Measurements from ENCODE around the gene MAP7D2. TPM values are rescaled to one million over a fixed set of nuclear protein-coding genes. Genes with fewer than 3 reads are reported as not detected.

Gene MAP7D2
- total and polyA plus RNA-seq, 2 of the 4 experiments (the other 2 are of a cell fraction) = 0.18 to 0.19 TPM

DNA sequence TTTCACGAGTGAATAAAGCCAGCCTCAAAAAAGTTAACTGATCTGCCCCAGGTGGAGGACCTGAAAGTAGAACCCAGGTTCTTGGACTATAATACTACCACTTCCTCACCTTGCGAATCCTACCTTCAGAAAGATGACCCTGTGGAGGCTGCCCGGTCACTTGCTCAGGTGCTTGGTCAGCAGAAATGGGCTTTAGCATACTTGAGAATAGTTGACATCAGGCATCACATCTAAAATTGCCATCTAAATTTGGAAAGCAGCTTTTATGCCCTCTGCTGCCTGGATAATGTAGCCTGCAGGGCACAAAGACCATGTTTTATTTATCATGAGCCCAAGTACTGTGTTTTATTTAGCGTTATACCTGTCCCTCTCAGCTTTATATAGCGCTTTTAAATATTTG is 128.9 kb downstream of the MAP7D2 start:
- Histone ChIP-seq H3K4me3 (ENCODE audit: insufficient read depth, low read depth, low read length) (no peak overlapping the region), H3K56ac (ENCODE audit: extremely low read depth, insufficient read depth, low read length) (no peak overlapping the region), H2BK15ac (ENCODE audit: low read depth, low read length) (no peak overlapping the region), H3K27me3 (ENCODE audit: control insufficient read depth, insufficient read depth, low read length) (no peaks in the 10 kb centered on the region), H2BK20ac (ENCODE audit: low read depth, low read length) (no peak overlapping the region), H3K79me1 (ENCODE audit: low read depth in 1 of 2, low read length in 2 of 2) (peaks cover 4 to 8% of the 10 kb centered on the region in 2 experiments; a peak in 2 of 4 replicates), H2AFZ (replicated peaks; ENCODE audit: low read length, poor library complexity) (no peak overlapping the region), H4K91ac (ENCODE audit: insufficient read depth, low read depth, low read length) (no peak overlapping the region), H3K4me1 (ENCODE audit: control insufficient read depth, insufficient read depth, low read length) (no peaks in the 10 kb centered on the region; the same call in 1 of the 2 replicates), H3K27ac (ENCODE audit: insufficient read depth, low read length) (no peak overlapping the region), H3K9ac (ENCODE audit: low read depth, low read length) (no peak overlapping the region), H4K8ac (ENCODE audit: low read depth in 2 of 2, low read length in 2 of 2) (no peak overlapping the region), H4K5ac (ENCODE audit: low read depth, low read length) (no peak overlapping the region), H3K9me3 (ENCODE audit: control insufficient read depth, insufficient read depth, low read length) (no peaks in the 10 kb centered on the region), H3K18ac (ENCODE audit: low read depth, low read length) (no peak overlapping the region), H2AK5ac (ENCODE audit: low read depth, low read length) (no peak overlapping the region), H2BK5ac (ENCODE audit: low read depth, low read length, poor library complexity, severe bottlenecking) (no peak overlapping the region), H3K4ac (ENCODE audit: low read depth, low read length) (no peak overlapping the region), H4K20me1 (ENCODE audit: insufficient read depth, low read length) (no peaks in the 10 kb centered on the region), H3K14ac (replicated peaks; ENCODE audit: low read depth, low read length) (no peak overlapping the region), H3K23ac (ENCODE audit: low read depth, low read length) (no peak overlapping the region), H3K4me2 (ENCODE audit: low read depth, low read length) (no peak overlapping the region), H2BK120ac (ENCODE audit: low read depth, low read length) (no peak overlapping the region), H3K36me3 (ENCODE audit: control insufficient read depth, insufficient read depth, low read length) (no peaks in the 10 kb centered on the region), H2AK9ac (replicated peaks; ENCODE audit: low read depth, low read length, poor library complexity) (no peak overlapping the region), H3K9me1 (ENCODE audit: insufficient read depth, low read length) (0 out of 2 replicates have a peak, but pooled peaks cover 3% of the 10 kb centered on the region)
- in situ Hi-C loops (cut with MboI; ENCODE audit: low sequenced_read_pairs) = loop anchor here (25.0 kb wide), 1 partner anchor 626 kb away; no protein-coding TSS in a partner anchor
- intact Hi-C loops (cut with micrococcal nuclease) = no loop called here
- ChIA-PET CTCF (interaction anchor here (0.6 kb wide), 1 partner anchor 38 kb away, joined by 3 read pairs; no protein-coding TSS in a partner anchor), POLR2A (ENCODE audit: unreplicated experiment) (no interaction called here)
- no TSS peak for BruUV-seq (replicated peaks)
- ATAC-seq (ENCODE audit: low read depth) = no peak
- no peak for DNase-seq
- dilution Hi-C loops (cut with HindIII; ENCODE audit: low sequenced_read_pairs, unreplicated experiment) = no loop called here
- TF ChIP-seq MAFK (IDR thresholded peaks at IDR 0.05; ENCODE audit: low read depth, low read length) = peak; percentile 62
- TF ChIP-seq NFE2L2 (IDR thresholded peaks at IDR 0.05; ENCODE audit: low read depth, low read length) = no peak
- no peak for TF ChIP-seq BHLHE40 (IDR thresholded peaks at IDR 0.05; ENCODE audit: low read depth, low read length)
- no peak for TF ChIP-seq CHD1 (IDR thresholded peaks at IDR 0.05; ENCODE audit: low read depth, low read length)
- WGBS, 2 experiments (ENCODE audit: extremely low coverage in 2 of 2, insufficient read length in 1 of 2) = no CpG with 5 or more reads among the region's 5 CpGs

Data from IMR-90 (cell line).